K562 (cell line): ENCODE results near the gene MTA1. TPM values are rescaled to one million over a fixed set of nuclear protein-coding genes. Genes with fewer than 3 reads are reported as not detected.

Source experiments
- ATF2 ChIP-seq: sonication (generic); formaldehyde crosslinking; IDR thresholded peaks from 2 replicates; pipeline ENCODE4 v1.8.1; 2022; ENCODE audit warnings: missing genetic modification reagents
- BACH1 ChIP-seq: fragments of 200-800 bp; sonication (Bioruptor generic); IDR thresholded peaks from 2 replicates; pipeline ENCODE4 v1.6.1; 2016; ENCODE audit warnings: missing genetic modification characterization, missing compliant biosample characterization
- CBX8 ChIP-seq: fragments of 200-600 bp; sonication (generic); IDR thresholded peaks from 2 replicates; pipeline ENCODE4 v1.6.1; 2012; ENCODE audit warnings: borderline replicate concordance, mixed run types, low read depth, mild to moderate bottlenecking, moderate library complexity, mixed read lengths, low read length, control low read depth, inconsistent platforms; ENCODE audit not compliant: poor library complexity, severe bottlenecking; ENCODE audit errors: extremely low read depth
- DPF2 ChIP-seq: fragments of 450-650 bp; IDR thresholded peaks from 2 replicates; pipeline ENCODE4 v1.6.1; 2016
- FOXA1 ChIP-seq: fragments of 450-650 bp; IDR thresholded peaks from 2 replicates; pipeline ENCODE4 v1.6.1; 2016; ENCODE audit warnings: mild to moderate bottlenecking, borderline replicate concordance
- MNT ChIP-seq, 2 experiments: fragments of 450-650 bp; conservative IDR thresholded peaks; 2 replicates each; pipeline ENCODE4 v1.6.1; 2017; ENCODE audit warnings: mild to moderate bottlenecking in 2 of 2, moderate library complexity in 2 of 2
- MTA2 ChIP-seq: fragments of 450-650 bp; IDR thresholded peaks from 2 replicates; pipeline ENCODE4 v1.6.1; 2016; ENCODE audit warnings: low read depth
- PKNOX1 ChIP-seq: fragments of 450-650 bp; IDR thresholded peaks from 2 replicates; pipeline ENCODE4 v1.6.1; 2016
- RBBP5 ChIP-seq: fragments of 200-600 bp; sonication (generic); IDR thresholded peaks from 2 replicates; pipeline ENCODE4 v1.6.1; 2012; ENCODE audit warnings: borderline replicate concordance, mild to moderate bottlenecking, low read length, control low read depth, inconsistent platforms; ENCODE audit not compliant: insufficient read depth, poor library complexity, severe bottlenecking
- REST ChIP-seq, 2 experiments: fragments of 450-650 bp; formaldehyde crosslinking in 1 of 2; IDR thresholded peaks; 2 replicates each; pipeline versions ENCODE4 v1.4.0 to v1.6.1; 2014 to 2020; ENCODE audit warnings: mild to moderate bottlenecking in 2 of 2, borderline replicate concordance in 1 of 2, low read depth in 1 of 2
- RUNX1 ChIP-seq: sonication (generic); IDR thresholded peaks from 2 replicates; pipeline ENCODE4 v1.6.1; 2016; ENCODE audit warnings: antibody characterized with exemption, low read depth
- ZNF75A ChIP-seq: fragments of 450-650 bp; formaldehyde crosslinking; IDR thresholded peaks from 2 replicates; pipeline ENCODE4 v1.4.0; 2020; ENCODE audit warnings: mild to moderate bottlenecking
- polyA plus RNA-seq, 8 experiments: library from polyadenylated mRNA; depleted of rRNA in 4 of 8; stranded (reverse) in 5 of 8; unstranded in 3 of 8; fragments of >200 nt; fragmentation: Nextera tagmentation in 2 of 8; fragmentation: Illumina TruSeq in 1 of 8; extraction: Ambion mirVana in 2 of 8; extraction: Trizol in 1 of 8; gene quantifications; 2 replicates each; pipeline versions ENCODE4 v1.2.1 to v1.2.3, GENCODE V29; 2011 to 2014; ENCODE audit warnings: inconsistent platforms in 1 of 8, missing spikeins in 1 of 8
- total RNA-seq, 7 experiments: library from RNA; depleted of rRNA in 6 of 7; stranded (reverse); fragments of >200 nt in 6 of 7; fragmentation: Illumina TruSeq in 2 of 7; extraction: Trizol in 2 of 7; gene quantifications; 2 replicates each; pipeline versions ENCODE4 v1.2.1 to v1.2.3, GENCODE V29; 2011 to 2021; ENCODE audit warnings: low replicate concordance in 1 of 7
- TF ChIP-seq, protein P1 (sequence below): fragments of 250-450 bp; sonication (Bioruptor Pico); IDR thresholded peaks from 2 replicates; pipeline ENCODE4 v1.5.0; 2020; ENCODE audit warnings: mild to moderate bottlenecking

The MTA1 gene
- total and polyA plus RNA-seq, 9 of the 15 experiments (the other 6 are each of a cell fraction or from before 2014, with no cell fraction given): 0.13 to 118 (median 32.3) TPM

GRCh38 chr14:105398044-105398725 lies 21.4 kb upstream of the MTA1 start, which contains the start of gene TEX22 (continued):
- TF ChIP-seq REST (IDR thresholded peaks at IDR 0.05; ENCODE audit: borderline replicate concordance) (peak; percentile 19; the same call in 1 of the 2 replicates), REST (CRISPR knock-in tag; IDR thresholded peaks at IDR 0.05; ENCODE audit: low read depth) (no peak), PKNOX1 (no peak), BACH1 (no peak), FOXA1 (no peak), CBX8 (no peak), MNT (conservative IDR thresholded peaks at IDR 0.05) (peak; percentile 30 to 55; a peak in 2 of 4 replicates), RUNX1 (no peak), RBBP5 (no peak), MTA2 (no peak), ZNF75A (no peak), ATF2 (CRISPR knock-in tag) (no peak), DPF2 (no peak)
- TF ChIP-seq, protein P1, sequence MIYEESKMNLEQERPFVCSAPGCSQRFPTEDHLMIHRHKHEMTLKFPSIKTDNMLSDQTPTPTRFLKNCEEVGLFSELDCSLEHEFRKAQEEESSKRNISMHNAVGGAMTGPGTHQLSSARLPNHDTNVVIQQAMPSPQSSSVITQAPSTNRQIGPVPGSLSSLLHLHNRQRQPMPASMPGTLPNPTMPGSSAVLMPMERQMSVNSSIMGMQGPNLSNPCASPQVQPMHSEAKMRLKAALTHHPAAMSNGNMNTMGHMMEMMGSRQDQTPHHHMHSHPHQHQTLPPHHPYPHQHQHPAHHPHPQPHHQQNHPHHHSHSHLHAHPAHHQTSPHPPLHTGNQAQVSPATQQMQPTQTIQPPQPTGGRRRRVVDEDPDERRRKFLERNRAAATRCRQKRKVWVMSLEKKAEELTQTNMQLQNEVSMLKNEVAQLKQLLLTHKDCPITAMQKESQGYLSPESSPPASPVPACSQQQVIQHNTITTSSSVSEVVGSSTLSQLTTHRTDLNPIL: no peak
